Dermis blood vessel endothelial cell (primary cell): Measurements from ENCODE around the gene SEMA6B. TPM values are rescaled to one million over a fixed set of nuclear protein-coding genes. Genes with fewer than 3 reads are reported as not detected.
"Not testable (repeated sequence)": the region's sequence is repeated elsewhere in the genome, so short reads cannot be mapped to it uniquely, and the experiment has no call there.

Source experiments
- DNase-seq: peaks from one replicate; pipeline ENCODE4 v3.0.0; 2010
- total RNA-seq: library from RNA; depleted of rRNA; stranded (reverse); fragments of >200 nt; gene quantifications from 2 replicates; pipeline ENCODE4 v1.2.3, GENCODE V29; 2014

SEMA6B gene
- total RNA-seq, 1 donor from 2014 or later = 143 TPM

GRCh38 chr19:4542896-4543841 lies 16.3 kb downstream of the SEMA6B start:
- DNase-seq = no peak

DNA sequence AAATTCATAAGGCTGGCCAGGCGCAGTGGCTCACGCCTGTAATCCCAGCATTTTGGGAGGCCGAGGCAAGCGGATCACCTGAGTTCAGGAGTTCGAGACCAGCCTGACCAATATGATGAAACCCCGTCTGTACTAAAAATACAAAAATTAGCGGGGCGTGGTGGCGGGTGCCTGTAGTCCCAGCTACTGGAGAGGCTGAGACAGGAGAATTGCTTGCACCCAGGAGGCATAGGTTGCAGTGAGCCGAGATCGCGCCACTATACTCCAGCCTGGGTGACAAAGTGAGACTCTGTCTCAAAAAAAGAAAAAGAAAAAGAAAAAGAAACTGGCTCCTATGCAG lies 17.7 kb downstream of the SEMA6B start:
- DNase-seq = not testable (repeated sequence)

GRCh38 chr19:4541114-4541805 lies 18.2 kb downstream of the SEMA6B start:
- DNase-seq = peak; percentile 41

DNA sequence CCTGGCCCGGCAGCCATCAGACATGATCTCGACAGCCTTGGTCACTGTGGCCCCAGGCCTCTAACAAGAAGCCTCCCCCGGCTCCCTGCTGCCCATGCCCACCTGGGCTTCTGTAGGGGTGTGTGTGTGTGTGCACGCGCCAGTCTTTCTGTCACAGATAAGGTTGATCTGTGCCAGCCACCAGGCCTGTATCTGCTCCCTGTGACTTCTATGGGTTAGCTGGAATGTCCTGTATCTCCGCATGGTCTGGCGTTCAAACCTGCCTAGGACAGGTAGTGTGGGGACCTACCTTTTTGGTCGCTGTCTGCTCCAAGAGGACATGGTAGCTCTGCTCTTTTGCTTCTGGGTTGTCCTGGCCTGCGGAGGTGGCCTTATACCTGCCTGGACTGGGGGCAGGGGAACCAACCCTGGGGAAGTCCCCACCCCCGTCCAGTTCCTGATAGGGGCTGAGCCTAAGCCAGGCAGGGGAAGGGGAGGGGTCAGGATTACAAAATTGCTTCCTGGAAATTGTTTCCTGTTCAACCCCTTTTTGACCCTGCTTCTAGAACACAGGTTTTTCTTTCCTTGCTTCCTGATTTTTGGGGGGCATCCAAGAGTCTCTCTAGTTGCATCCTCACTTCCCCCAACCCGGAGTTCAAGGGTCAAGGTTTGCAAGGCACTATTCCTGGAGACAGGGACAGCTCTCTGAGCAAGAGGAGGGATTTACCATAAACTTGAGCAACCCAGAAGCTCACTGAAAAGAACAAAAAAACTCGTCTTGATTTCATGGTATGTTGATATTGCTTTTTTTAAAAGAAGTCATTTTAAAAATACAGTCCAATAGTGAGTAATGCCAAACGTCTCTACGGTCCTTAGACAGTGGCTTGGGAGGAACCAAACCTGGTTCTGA lies 19.5 kb downstream of the SEMA6B start, which contains the start of gene LRG1:
Gene LRG1 (minus strand): TSS at position 344 of the 889 bp plus-strand sequence. CDS start 23 bp downstream, at position 321.
- DNase-seq = peak; percentile 55

GRCh38 chr19:4539169-4539692 lies 20.3 kb downstream of the SEMA6B start:
- DNase-seq = no peak

- DNase-seq = no peak
These were observed 20.9 kb downstream of the SEMA6B start for GRCh38 chr19:4538601-4538954.

DNA sequence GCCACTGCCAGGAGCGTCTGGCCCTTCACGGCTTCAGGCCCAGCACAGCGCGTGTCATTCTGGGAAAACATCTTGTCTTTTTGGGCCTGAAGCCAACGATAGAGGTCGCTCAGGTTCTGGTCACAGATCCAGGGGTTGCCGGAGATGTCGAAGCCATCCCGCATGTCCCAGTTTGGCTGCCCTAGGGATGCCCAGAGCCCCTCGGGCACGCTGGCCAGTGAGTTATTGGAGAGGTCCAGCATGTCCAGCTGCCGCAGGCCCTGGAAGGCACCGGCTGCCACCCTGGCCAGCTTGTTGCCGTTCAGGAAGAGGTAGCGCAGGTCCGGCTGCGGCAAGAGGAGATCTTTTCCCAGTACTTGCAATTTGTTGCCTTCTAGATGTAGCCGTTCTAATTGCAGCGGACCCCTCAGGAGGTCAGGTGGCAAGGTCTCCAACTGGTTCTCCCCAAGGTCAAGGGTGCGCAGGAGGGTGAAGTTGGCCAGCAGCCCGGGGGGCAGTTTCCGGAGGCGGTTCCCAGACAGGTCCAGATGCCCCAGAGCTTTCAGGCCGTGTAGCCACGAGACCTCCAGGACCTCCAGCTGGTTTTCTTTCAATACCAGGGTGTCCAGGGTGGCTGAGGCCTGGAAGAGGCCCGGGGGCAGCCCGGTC lies 21.4 kb downstream of the SEMA6B start:
- no peak for DNase-seq

GRCh38 chr19:4536798-4537197 lies 22.7 kb downstream of the SEMA6B start:
- no peak for DNase-seq

- DNase-seq = peak; percentile 73
These were observed 24.4 kb downstream of the SEMA6B start, which contains the start of gene PLIN5 for GRCh38 chr19:4534836-4535658. Gene PLIN5 (minus strand): TSS chr19:4535224. CDS start chr19:4534074, 1,150 bp downstream.

GRCh38 chr19:4533835-4534424 lies 25.6 kb downstream of the SEMA6B start:
- DNase-seq = no peak

DNA sequence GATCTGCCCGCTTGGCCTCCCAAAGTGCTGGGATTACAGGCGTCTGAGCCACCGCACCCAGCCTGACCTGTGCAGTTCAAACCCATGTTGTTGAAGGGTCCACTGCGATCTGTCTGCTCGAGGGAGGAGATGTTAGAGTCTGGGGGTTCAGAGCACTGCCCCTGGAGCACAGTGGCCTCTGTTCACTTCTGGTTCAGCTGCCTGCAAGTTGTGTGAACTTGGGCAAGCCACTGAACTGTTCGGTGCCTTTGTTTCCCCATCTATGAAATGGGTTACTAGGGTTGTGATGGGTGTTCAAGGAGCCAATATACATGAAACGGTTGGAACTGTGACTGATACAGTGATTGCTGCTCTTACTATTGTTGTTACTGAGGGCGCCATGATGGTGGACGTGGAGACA lies 26.1 kb downstream of the SEMA6B start:
- no peak for DNase-seq

GRCh38 chr19:4531562-4532165 lies 27.8 kb downstream of the SEMA6B start:
- DNase-seq = no peak

DNA sequence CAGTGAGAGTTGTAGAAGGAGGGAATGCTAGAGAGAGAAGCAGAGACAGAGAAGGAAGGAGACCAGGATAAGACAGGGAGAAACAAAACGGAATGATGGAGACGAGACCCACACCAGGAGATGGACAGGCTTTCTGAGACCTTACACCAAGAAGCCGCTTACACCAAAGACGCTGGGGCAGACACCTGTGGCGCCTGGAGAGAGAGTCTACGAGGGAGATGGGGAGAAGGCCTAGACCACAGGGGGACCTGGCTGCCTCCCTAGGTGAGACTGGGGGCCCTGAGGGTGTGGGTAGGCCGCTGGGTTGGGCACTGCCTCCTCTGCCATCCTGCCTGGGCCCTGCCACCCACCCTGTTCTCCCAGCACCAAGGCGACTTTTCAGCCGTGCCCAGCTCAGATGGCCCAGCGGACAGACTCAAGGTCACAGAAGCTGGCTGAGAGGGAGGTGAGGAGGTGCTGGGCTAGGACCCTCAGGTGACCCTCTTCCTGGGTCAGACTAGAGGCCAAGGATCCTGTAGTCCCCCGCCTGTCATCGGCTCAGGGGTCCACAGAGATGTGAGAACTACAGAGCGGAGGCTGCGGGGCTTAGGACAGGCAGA lies 29.5 kb downstream of the SEMA6B start:
- no peak for DNase-seq

- DNase-seq = no peak
These were observed 30.6 kb downstream of the SEMA6B start for GRCh38 chr19:4528843-4529242.

DNA sequence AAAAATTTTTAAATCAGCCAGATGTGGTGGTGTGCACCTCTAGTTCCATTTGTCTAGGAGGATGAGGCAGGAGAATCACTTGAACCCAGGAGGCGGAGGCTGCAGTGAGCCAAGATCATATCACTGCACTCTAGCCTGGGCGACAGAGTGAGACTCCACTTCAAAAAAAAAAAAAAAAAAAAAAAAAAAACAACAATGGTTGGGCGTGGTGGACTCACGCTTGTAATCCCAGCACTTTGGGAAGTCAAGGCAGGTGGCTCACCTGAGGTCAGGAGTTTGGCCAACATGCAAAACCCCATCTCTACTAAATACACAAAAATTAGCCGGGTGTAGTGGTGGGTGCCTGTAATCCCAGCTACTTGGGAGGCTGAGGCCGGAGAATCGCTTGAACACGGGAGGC lies 32.1 kb downstream of the SEMA6B start:
- not testable (repeated sequence) for DNase-seq

DNA sequence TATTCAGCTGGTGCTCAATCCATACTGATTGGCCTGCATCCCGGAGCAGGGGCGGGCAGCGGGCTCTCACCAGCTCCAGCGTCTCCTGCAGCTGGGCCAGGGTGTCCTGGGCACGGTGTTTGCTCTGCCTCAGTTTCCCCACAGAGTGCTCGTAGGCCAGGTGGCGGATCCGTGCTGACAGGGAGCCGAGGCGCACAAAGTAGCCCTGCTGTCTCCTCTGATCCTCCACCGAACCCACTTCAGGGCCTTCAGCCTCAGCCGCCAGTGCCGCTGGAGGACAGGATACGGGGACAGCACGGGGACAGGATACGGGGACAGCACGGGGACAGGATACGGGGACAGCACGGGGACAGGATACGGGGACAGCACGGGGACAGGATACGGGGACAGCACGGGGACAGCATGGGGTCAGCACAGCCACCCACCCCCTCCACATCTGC lies 33.9 kb downstream of the SEMA6B start:
- DNase-seq = no peak

GRCh38 chr19:4524808-4525562 lies 34.5 kb downstream of the SEMA6B start:
- DNase-seq = peak; percentile 72

DNA sequence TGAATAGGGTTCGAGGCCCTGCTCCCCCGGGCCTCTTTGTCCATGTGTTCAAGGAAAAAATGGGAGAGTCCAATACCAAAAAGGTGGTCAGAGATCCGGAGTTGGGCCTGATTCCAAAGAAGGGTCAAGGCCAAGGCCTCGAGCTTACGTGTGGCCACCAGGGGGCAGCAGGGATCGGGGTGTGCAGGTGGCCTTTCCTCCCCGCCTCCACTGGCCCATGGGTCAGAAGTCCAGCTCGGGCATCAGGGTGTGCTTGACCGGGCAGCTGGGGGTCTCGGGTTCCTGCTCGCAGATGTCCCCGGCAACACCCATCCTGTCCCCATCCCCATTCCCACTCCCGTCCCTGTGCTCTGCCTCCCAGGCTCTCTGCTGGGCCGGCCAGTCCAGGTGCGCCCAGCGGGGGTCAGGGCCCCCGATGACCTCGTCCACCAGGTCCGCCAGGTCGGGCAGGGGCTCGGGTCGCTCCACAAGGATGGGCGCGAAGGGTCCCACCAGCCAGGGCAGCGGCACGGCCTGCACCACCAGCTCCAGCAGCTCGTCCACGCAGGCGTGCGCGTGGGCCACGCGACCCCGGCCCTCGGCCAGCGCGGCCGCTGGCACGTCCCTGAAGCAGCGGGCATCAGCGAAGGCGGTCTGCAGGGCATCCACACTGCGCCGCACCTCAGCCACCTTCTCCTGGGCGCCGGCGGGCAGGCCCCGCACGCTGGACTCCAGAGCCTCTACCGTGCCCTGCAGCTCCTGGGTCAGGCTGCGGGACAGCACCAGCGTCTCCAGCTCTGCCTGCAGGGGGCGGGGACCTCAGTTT lies 36.0 kb downstream of the SEMA6B start:
- DNase-seq = peak; percentile 74
